ENCODE data around the gene TBCEL. TPM values are rescaled to one million over a fixed set of nuclear protein-coding genes. Genes with fewer than 3 reads are reported as not detected.

The TBCEL gene
- total RNA-seq, 1 donor from 2014 or later: 36.5 TPM

Other genes with a start within 250 kb of the TBCEL start
- gene TECTA, start 77.1 kb downstream of the TBCEL start, total RNA-seq (ENCODE audit: unreplicated experiment): 2.9 TPM